Lower leg skin (tissue), 4 donors: ENCODE data around the gene TCERG1L. TPM values are rescaled to one million over a fixed set of nuclear protein-coding genes. Genes with fewer than 3 reads are reported as not detected.

Experiments
- DNase-seq, 2 donors: peaks; one replicate each; pipeline ENCODE4 v3.0.0-alpha.2; 2019; ENCODE audit warnings: low spot score in 2 of 2
- H3K4me3 ChIP-seq: fragments of 200-600 bp; sonication (generic); 2 replicates; pipeline ENCODE4 v1.5.1; 2017; ENCODE audit warnings: mild to moderate bottlenecking, low read depth; ENCODE audit not compliant: poor library complexity, severe bottlenecking
- CTCF ChIP-seq, 3 donors: fragments of 450-650 bp; IDR thresholded peaks; one replicate each; pipeline ENCODE4 v1.5.1; 2016; ENCODE audit warnings: antibody characterized with exemption in 3 of 3, mild to moderate bottlenecking in 3 of 3, moderate library complexity in 2 of 3
- POLR2A ChIP-seq, 2 donors: fragments of 450-650 bp; IDR thresholded peaks; one replicate each; pipeline ENCODE4 v1.6.1; 2016 to 2017; ENCODE audit warnings: antibody characterized with exemption in 2 of 2, mild to moderate bottlenecking in 1 of 2, moderate library complexity in 1 of 2
- WGBS, 2 donors: methylation state at CpG; one replicate each; pipeline ENCODE4 v1.1.5; 2018; 5-methylcytosine and 5-hydroxymethylcytosine counted together
- intact Hi-C: fragments of 100-400 bp; cut with DNase I; formaldehyde crosslinking; loops from one replicate; pipeline ENCODE4 v1.15.0; 2023; ENCODE audit warnings: low total_unique reads
- total RNA-seq, 4 donors: library from RNA; depleted of rRNA; stranded (reverse); fragments of >200 nt; gene quantifications; one replicate each; pipeline ENCODE4 v1.1.0, GENCODE V29; 2016

The TCERG1L gene
- total RNA-seq, 4 donors from 2014 or later: 0.57 to 1.1 (median 0.90) TPM

GRCh38 chr10:131249238-131249954 is 62.1 kb downstream of the TCERG1L start:
- intact Hi-C loops: no loop called here
- TF ChIP-seq CTCF (IDR thresholded peaks at IDR 0.05): no peak
- no peak for TF ChIP-seq POLR2A (IDR thresholded peaks at IDR 0.05)
- WGBS, 2 donors: 68 to 75% methylated on average over 16 of the region's 16 CpGs
- DNase-seq: no peak
- H3K4me3 ChIP-seq: no peak overlapping the region

GRCh38 chr10:131248376-131249165 is 63.0 kb downstream of the TCERG1L start:
- no peak overlapping the region for H3K4me3 ChIP-seq
- TF ChIP-seq CTCF (IDR thresholded peaks at IDR 0.05) (no peak), POLR2A (IDR thresholded peaks at IDR 0.05) (no peak)
- WGBS, 2 donors: 76 to 87% methylated on average over 20 of the region's 20 CpGs
- intact Hi-C loops: no loop called here
- DNase-seq: no peak

GRCh38 chr10:131247873-131248272 is 63.6 kb downstream of the TCERG1L start:
- no peak for DNase-seq
- WGBS, 2 donors: 76 to 79% methylated on average over 6 of the region's 6 CpGs
- intact Hi-C loops: no loop called here
- TF ChIP-seq POLR2A (IDR thresholded peaks at IDR 0.05) (no peak), CTCF (IDR thresholded peaks at IDR 0.05) (no peak)
- no peak overlapping the region for H3K4me3 ChIP-seq

- intact Hi-C loops: no loop called here
- H3K4me3 ChIP-seq: no peak overlapping the region
- no peak for TF ChIP-seq POLR2A (IDR thresholded peaks at IDR 0.05)
- TF ChIP-seq CTCF (IDR thresholded peaks at IDR 0.05): no peak
- 76 to 88% methylated on average over 15 to 17 of the region's 17 CpGs for WGBS, 2 donors
- no peak for DNase-seq
Measured at GRCh38 chr10:131246775-131247174, 64.7 kb downstream of the TCERG1L start.

GRCh38 chr10:131246089-131246488 is 65.4 kb downstream of the TCERG1L start:
- no peak for DNase-seq
- 41 to 82% methylated on average over 4 of the region's 4 CpGs for WGBS, 2 donors
- H3K4me3 ChIP-seq: no peak overlapping the region
- intact Hi-C loops: no loop called here
- no peak for TF ChIP-seq POLR2A (IDR thresholded peaks at IDR 0.05)

- no peak for DNase-seq
- 86 to 87% methylated on average over 22 of the region's 22 CpGs for WGBS, 2 donors
- no peak for TF ChIP-seq CTCF (IDR thresholded peaks at IDR 0.05)
- no peak for TF ChIP-seq POLR2A (IDR thresholded peaks at IDR 0.05)
- no peak overlapping the region for H3K4me3 ChIP-seq
- intact Hi-C loops: no loop called here
Measured at GRCh38 chr10:131245475-131246059, 66.0 kb downstream of the TCERG1L start.
